ENCODE results near the gene ALG8. TPM values are rescaled to one million over a fixed set of nuclear protein-coding genes. Genes with fewer than 3 reads are reported as not detected.

Gene ALG8
- total RNA-seq: 10 to 100 TPM; 24.9 to 43.5 (median 32.0) TPM

DNA sequence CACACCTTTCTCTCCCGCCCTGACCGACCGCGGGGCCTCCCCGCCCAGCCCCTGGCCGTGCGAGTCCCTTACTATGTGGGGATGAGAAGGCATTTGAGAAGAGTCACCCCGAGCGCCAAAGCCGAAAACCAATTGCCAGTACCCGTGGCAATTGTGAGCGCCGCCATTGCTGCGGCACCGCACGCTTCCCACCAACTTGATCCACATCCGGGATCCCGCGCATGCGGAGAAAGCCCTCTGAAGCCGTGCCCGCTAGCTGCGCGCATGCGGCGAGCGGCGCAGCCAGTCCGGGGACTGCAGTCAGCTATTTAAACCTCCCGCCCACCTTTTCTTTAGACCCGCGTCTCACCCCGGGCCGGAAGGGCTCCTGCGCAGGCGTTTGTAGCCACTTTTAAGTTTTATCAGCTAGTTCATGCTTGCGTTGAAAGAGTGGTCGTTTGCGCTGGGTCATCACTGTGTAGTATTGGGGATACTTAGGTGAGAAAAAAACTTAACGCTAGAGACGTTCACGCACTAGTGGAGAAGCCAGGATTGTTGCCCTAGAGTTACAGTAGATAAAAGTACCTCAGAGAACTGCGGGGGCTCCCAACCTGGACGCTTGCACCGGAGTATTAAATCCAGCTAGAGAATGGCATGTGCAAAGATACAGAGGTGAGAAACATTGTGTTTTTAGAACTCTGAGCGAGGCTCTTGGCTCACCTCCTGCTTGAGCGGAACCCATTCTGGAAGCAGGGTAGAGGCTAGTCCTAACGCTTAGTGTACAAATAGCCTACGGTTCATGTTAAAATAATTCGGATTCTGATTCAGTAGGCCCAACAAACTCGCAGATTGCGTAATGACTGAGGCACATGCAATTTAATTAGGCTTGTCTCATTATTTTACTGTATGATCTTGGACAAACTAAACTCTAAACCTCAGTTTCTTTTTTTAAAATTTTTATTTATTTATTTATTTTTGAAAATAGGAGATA, at the start of gene ALG8:
TSS of gene ALG8 (minus strand) at position 205 of the 970 bp plus-strand sequence. CDS start at position 167, 38 bp downstream.
- H3K27ac ChIP-seq: peak within 1 kb of the TSS in 3 of 4 donors; percentile 34 to 82 (median 62)

DNA sequence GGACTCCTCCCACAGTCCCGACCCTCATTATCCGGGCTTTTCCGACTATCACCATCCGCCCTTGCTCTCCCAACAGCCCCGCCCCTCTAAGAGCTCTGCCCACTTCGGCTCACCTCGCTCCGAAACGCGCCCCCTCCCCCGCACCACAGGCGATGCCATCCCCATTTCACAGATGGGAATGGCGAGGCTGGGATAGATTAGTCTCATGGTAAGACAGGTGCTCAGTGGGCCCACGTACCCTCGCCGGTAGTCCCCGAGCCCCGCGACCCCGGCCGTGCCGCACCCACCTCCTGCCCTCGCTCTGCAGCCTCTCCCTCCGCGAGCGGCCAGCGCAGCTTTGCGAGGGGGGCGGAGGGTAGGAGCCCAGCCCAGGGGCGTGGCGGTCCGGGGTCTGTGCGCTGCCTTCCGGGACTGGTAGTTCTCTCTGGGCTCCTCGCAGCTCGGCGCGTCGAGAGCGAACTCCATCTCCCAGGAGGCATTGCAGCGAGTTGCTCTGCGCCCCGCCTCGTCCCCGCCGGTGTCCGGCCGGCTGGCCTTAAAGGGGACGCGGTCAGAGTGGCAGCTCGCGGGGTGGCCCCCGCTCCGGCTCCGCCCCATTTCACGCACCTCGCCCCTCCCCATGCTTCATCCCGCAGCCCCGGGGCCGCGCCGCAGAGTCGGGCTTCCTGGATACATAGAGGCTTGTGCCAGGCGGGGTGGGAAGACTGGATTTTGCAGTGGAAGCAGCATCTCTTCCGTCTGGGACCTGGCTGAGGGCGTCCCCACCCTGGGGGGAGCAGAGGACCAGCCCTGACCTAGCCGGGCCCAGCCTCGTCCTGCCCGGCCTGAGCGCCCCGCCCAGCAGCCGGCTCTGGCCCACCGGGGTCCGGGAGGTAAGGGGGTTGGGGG, 49.1 kb upstream of the ALG8 start, which contains the start of the genes KCTD21 and USP35:
TSS of gene KCTD21 (minus strand) at position 341 of the 888 bp plus-strand sequence. CDS start 14,072 bp downstream, outside the sequence.
TSS of gene USP35 (plus strand) at position 634 of the 888 bp plus-strand sequence. CDS start 7,327 bp downstream, outside the sequence.
- Histone ChIP-seq H3K27ac (peak within 1 kb of the TSS; percentile 83 to 91 (median 84)), H3K4me1 (peaks cover 0 to 63% (median 16%) of the 10 kb centered on the region in 4 donors), H3K4me3 (peak within 1 kb of the TSS; percentile 58 to 95 (median 82)), H3K36me3 (no peaks in the 10 kb centered on the region), H3K27me3 (no peaks in the 10 kb centered on the region), H3K9me3 (no peaks in the 10 kb centered on the region)
- 1% methylated on average over 43 to 45 of the region's 74 CpGs for WGBS, 2 donors
- peak; percentile 35 to 84 for TF ChIP-seq POLR2A (IDR thresholded peaks at IDR 0.05)
- TF ChIP-seq, protein P1, sequence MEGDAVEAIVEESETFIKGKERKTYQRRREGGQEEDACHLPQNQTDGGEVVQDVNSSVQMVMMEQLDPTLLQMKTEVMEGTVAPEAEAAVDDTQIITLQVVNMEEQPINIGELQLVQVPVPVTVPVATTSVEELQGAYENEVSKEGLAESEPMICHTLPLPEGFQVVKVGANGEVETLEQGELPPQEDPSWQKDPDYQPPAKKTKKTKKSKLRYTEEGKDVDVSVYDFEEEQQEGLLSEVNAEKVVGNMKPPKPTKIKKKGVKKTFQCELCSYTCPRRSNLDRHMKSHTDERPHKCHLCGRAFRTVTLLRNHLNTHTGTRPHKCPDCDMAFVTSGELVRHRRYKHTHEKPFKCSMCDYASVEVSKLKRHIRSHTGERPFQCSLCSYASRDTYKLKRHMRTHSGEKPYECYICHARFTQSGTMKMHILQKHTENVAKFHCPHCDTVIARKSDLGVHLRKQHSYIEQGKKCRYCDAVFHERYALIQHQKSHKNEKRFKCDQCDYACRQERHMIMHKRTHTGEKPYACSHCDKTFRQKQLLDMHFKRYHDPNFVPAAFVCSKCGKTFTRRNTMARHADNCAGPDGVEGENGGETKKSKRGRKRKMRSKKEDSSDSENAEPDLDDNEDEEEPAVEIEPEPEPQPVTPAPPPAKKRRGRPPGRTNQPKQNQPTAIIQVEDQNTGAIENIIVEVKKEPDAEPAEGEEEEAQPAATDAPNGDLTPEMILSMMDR (IDR thresholded peaks at IDR 0.05): peak in 2 of 5 experiments; percentile 18 to 22
- TF ChIP-seq EP300 (IDR thresholded peaks at IDR 0.05): peak; percentile 79 to 98
- DNase-seq (ENCODE audit: low spot score in 2 of 2): peak; percentile 91 to 94

More for the DNA sequence above, at the start of gene ALG8:
- Histone ChIP-seq H3K27me3 (no peaks in the 10 kb centered on the region), H3K4me1 (peaks cover 0 to 25% (median 0%) of the 10 kb centered on the region in 4 donors), H3K4me3 (peak within 1 kb of the TSS; percentile 52 to 77 (median 54)), H3K36me3 (peaks cover 0 to 22% (median 0%) of the 10 kb centered on the region in 3 donors), H3K9me3 (no peaks in the 10 kb centered on the region)
- TF ChIP-seq EP300 (IDR thresholded peaks at IDR 0.05): peak; percentile 84 to 86
- peak in 1 of 2 donors; percentile 45 for TF ChIP-seq POLR2A (IDR thresholded peaks at IDR 0.05)
- TF ChIP-seq, protein P1 (IDR thresholded peaks at IDR 0.05): peak in 1 of 5 experiments; percentile 40
- 1 to 3% methylated on average over 51 to 52 of the region's 52 CpGs for WGBS, 2 donors
- peak; percentile 85 to 91 for DNase-seq (ENCODE audit: low spot score in 2 of 2)

DNA sequence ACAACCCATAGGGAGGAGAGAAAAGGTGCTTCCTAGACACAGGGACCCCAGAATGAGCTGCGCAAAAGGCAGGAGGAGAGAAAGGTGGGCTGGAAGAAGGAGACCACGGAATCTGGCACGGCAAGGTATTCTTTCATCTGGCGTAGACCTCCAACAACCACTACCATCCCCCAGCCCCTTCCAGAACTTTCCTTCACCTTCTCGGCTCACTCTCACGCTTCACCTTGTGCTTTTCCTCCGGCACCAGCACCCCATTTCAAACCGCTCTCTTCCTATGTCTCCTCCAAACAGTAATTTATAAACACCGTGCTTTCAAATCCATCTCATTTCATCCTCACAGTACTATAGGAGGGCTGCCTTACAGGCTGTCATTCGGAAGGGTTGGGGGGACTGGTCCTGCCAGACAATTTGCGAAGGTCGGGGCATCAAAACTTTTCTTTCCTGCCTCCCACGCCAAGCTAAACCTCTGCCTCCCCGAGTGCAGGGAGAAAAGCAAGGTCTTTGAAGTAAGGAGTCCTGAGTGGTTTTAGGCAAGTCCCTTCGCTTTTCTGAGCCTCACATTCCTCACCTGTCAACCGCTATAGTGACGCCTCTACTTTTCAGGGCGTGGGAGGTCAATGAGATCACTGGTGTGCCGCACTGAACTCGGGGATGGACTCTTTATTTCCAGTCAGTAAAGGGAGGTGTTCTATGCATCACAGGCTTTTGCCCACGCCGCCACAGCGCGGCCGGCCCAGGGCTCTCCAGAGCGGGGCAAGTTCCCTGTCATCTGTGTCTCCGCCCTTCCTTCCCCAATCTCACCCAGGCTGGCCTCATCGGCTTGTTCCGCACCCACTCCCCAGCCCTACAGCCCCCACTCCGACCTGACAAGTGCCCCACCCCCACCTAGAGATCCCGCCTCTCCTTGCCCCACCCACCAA, 48.2 kb upstream of the ALG8 start:
- Histone ChIP-seq H3K4me1 (peaks cover 0 to 58% (median 15%) of the 10 kb centered on the region in 4 donors), H3K4me3 (peak overlapping the region; percentile 58 to 95 (median 82)), H3K9me3 (no peaks in the 10 kb centered on the region), H3K27me3 (no peaks in the 10 kb centered on the region), H3K36me3 (peaks cover 0 to 5% (median 0%) of the 10 kb centered on the region in 3 donors), H3K27ac (peak overlapping the region; percentile 83 to 91 (median 84))
- 20 to 21% methylated on average over 30 to 31 of the region's 31 CpGs for WGBS, 2 donors
- TF ChIP-seq, protein P1 (IDR thresholded peaks at IDR 0.05): no peak
- TF ChIP-seq EP300 (IDR thresholded peaks at IDR 0.05): no peak
- TF ChIP-seq POLR2A (IDR thresholded peaks at IDR 0.05): no peak
- DNase-seq (ENCODE audit: low spot score in 2 of 2): no peak

DNA sequence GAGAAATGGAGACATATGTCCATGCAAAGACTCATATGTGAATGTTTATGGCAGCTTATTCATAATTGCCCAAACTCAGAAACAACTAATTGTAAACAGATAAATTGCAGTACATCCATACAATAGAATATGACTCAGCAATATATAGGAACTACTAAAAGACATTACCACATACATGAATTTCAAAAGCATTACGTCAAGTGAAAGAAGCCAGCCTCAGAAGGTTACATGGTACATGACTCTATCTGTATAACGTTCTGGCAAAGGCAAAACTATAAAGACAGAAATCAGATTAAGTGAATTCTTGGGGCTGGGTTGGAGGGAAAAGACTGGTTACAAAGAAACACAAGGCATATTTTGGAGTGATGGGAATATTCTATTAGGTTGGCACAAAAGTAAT, 41.8 kb upstream of the ALG8 start:
- Histone ChIP-seq H3K27me3 (no peaks in the 10 kb centered on the region), H3K36me3 (peaks cover 0 to 24% (median 0%) of the 10 kb centered on the region in 3 donors), H3K9me3 (no peaks in the 10 kb centered on the region), H3K4me1 (peaks cover 0 to 16% (median 0%) of the 10 kb centered on the region in 4 donors), H3K27ac (no peak overlapping the region), H3K4me3 (no peak overlapping the region)
- 74 to 76% methylated on average over 2 of the region's 2 CpGs for WGBS, 2 donors
- DNase-seq (ENCODE audit: low spot score in 2 of 2): no peak
- TF ChIP-seq, protein P1 (IDR thresholded peaks at IDR 0.05): no peak
- TF ChIP-seq POLR2A (IDR thresholded peaks at IDR 0.05): no peak
- no peak for TF ChIP-seq EP300 (IDR thresholded peaks at IDR 0.05)

All from tibial nerve (tissue), 4 donors.